BJ (cell line): ENCODE results near the gene ECHS1. TPM values are rescaled to one million over a fixed set of nuclear protein-coding genes. Genes with fewer than 3 reads are reported as not detected.

Experiments
- CTCF ChIA-PET: fragments of 350-600 bp; formaldehyde crosslinking; extraction: SDS; loops from one replicate; lab custom pipeline; 2021; ENCODE audit warnings: antibody characterized with exemption, inconsistent platforms; lab: Yijun Ruan, JAX
- POLR2A ChIA-PET: fragments of 300-600 bp; sonication (Branson Sonifier 250); formaldehyde crosslinking; extraction: SDS; loops from one replicate; lab custom pipeline; 2021; ENCODE audit warnings: antibody characterized with exemption; lab: Charles Lee
- DNase-seq: peaks from one replicate; pipeline ENCODE4 v3.0.0-alpha.2; 2011; ENCODE audit warnings: low read depth
- H3K27me3 ChIP-seq: 2 replicates; pipeline ENCODE4 v1.6.0; 2011; ENCODE audit warnings: low read length; ENCODE audit not compliant: control insufficient read depth, insufficient read depth
- H3K36me3 ChIP-seq: 2 replicates; pipeline ENCODE4 v1.5.1; 2011; ENCODE audit warnings: low read length; ENCODE audit not compliant: control insufficient read depth, insufficient read depth
- H3K4me3 ChIP-seq: 2 replicates; pipeline ENCODE4 v1.5.1; 2011; ENCODE audit warnings: low read depth, mild to moderate bottlenecking, control low read depth, low read length
- CTCF ChIP-seq: IDR thresholded peaks from 2 replicates; pipeline ENCODE4 v1.5.1; 2011; ENCODE audit warnings: low read depth, mild to moderate bottlenecking, control low read depth, inconsistent platforms, low read length, moderate library complexity; ENCODE audit not compliant: insufficient read depth
- polyA plus RNA-seq: library from polyadenylated mRNA; depleted of rRNA; stranded (reverse); fragments of >200 nt; gene quantifications from 2 replicates; pipeline ENCODE4 v1.2.3, GENCODE V29; 2011

ECHS1 gene
- polyA plus RNA-seq, 1 experiment: 63.9 TPM

- ChIA-PET CTCF (no interaction called here), POLR2A (no interaction called here)
- peaks cover 20% of the 10 kb centered on the region for H3K36me3 ChIP-seq
- TF ChIP-seq CTCF: no peak
- no peak for DNase-seq
- H3K4me3 ChIP-seq: no peak overlapping the region
- no peaks in the 10 kb centered on the region for H3K27me3 ChIP-seq
Observed at GRCh38 chr10:133397938-133398337, 24.8 kb upstream of the ECHS1 start.

- ChIA-PET POLR2A (no interaction called here), CTCF (no interaction called here)
- no peak for DNase-seq
- H3K36me3 ChIP-seq: peaks cover 13% of the 10 kb centered on the region
- no peak overlapping the region for H3K4me3 ChIP-seq
- H3K27me3 ChIP-seq: no peaks in the 10 kb centered on the region
- no peak for TF ChIP-seq CTCF
Observed at GRCh38 chr10:133396035-133396624, 23.0 kb upstream of the ECHS1 start.

- H3K36me3 ChIP-seq: peaks cover 13% of the 10 kb centered on the region
- no peak for DNase-seq
- ChIA-PET POLR2A (no interaction called here), CTCF (no interaction called here)
- TF ChIP-seq CTCF: no peak
- peak overlapping the region; percentile 94 for H3K4me3 ChIP-seq
- H3K27me3 ChIP-seq: no peaks in the 10 kb centered on the region
Observed at GRCh38 chr10:133394801-133395221, 21.7 kb upstream of the ECHS1 start.

GRCh38 chr10:133394064-133394663 lies 21.0 kb upstream of the ECHS1 start, which contains the start of gene MTG1:
Gene MTG1, plus strand, starts transcription at chr10:133394157. Its CDS starts 64 bp downstream, at chr10:133394221.
- POLR2A ChIA-PET: no interaction called here
- TF ChIP-seq CTCF: 0 out of 2 replicates have a peak, but pooled peaks have one; percentile 7
- Histone ChIP-seq H3K36me3 (peaks cover 11% of the 10 kb centered on the region), H3K27me3 (no peaks in the 10 kb centered on the region), H3K4me3 (peak within 1 kb of the TSS; percentile 94)
- CTCF ChIA-PET: no interaction called here
- peak; percentile 49 for DNase-seq

- CTCF ChIA-PET: no interaction called here
Observed at GRCh38 chr10:133393401-133394063, 20.4 kb upstream of the ECHS1 start.

More at GRCh38 chr10:133393401-133394063, 20.4 kb upstream of the ECHS1 start:
- H3K36me3 ChIP-seq: peaks cover 7% of the 10 kb centered on the region
- DNase-seq: no peak
- H3K4me3 ChIP-seq: peak overlapping the region; percentile 94
- no peaks in the 10 kb centered on the region for H3K27me3 ChIP-seq
- POLR2A ChIA-PET: no interaction called here
- no peak for TF ChIP-seq CTCF
